ENCODE data around the gene PGBD5.

GRCh38 chr1:230394741-230395140 is 31.4 kb downstream of the PGBD5 start:
- TF ChIP-seq CTCF (IDR thresholded peaks at IDR 0.05 in 2 of 3, conservative IDR thresholded peaks at IDR 0.05 in 1 of 3; ENCODE audit: insufficient read depth in 2 of 3, low read depth in 1 of 3, low read length in 3 of 3) = no peak
- no peak for TF ChIP-seq CEBPB (tag; IDR thresholded peaks at IDR 0.05)
- TF ChIP-seq PRMT5 (CRISPR knock-in tag; IDR thresholded peaks at IDR 0.05) = no peak
- TF ChIP-seq POLR2AphosphoS2 (IDR thresholded peaks at IDR 0.05; ENCODE audit: low read length) = no peak
- no peak for TF ChIP-seq HNRNPH1 (optimal IDR thresholded peaks at IDR 0.05; ENCODE audit: low read depth, low read length)
- TF ChIP-seq IRF1 (CRISPR knock-in tag; IDR thresholded peaks at IDR 0.05; ENCODE audit: borderline replicate concordance) = no peak
- no peak for TF ChIP-seq YY1 (IDR thresholded peaks at IDR 0.05; ENCODE audit: borderline replicate concordance in 1 of 3, control insufficient read depth in 1 of 3, extremely low read depth in 1 of 3, insufficient read depth in 3 of 3, insufficient read length in 1 of 3, insufficient replicate concordance in 2 of 3, low read depth in 1 of 3, low read length in 2 of 3)

Data from K562 (cell line).